ENCODE measurements around the gene ZNF597. TPM values are rescaled to one million over a fixed set of nuclear protein-coding genes. Genes with fewer than 3 reads are reported as not detected.

ZNF597 gene
- total RNA-seq, 1 experiment from 2014 or later: 2.2 TPM

GRCh38 chr16:3488801-3489200 lies 45.5 kb upstream of the ZNF597 start (continued):
- TF ChIP-seq, protein P1, sequence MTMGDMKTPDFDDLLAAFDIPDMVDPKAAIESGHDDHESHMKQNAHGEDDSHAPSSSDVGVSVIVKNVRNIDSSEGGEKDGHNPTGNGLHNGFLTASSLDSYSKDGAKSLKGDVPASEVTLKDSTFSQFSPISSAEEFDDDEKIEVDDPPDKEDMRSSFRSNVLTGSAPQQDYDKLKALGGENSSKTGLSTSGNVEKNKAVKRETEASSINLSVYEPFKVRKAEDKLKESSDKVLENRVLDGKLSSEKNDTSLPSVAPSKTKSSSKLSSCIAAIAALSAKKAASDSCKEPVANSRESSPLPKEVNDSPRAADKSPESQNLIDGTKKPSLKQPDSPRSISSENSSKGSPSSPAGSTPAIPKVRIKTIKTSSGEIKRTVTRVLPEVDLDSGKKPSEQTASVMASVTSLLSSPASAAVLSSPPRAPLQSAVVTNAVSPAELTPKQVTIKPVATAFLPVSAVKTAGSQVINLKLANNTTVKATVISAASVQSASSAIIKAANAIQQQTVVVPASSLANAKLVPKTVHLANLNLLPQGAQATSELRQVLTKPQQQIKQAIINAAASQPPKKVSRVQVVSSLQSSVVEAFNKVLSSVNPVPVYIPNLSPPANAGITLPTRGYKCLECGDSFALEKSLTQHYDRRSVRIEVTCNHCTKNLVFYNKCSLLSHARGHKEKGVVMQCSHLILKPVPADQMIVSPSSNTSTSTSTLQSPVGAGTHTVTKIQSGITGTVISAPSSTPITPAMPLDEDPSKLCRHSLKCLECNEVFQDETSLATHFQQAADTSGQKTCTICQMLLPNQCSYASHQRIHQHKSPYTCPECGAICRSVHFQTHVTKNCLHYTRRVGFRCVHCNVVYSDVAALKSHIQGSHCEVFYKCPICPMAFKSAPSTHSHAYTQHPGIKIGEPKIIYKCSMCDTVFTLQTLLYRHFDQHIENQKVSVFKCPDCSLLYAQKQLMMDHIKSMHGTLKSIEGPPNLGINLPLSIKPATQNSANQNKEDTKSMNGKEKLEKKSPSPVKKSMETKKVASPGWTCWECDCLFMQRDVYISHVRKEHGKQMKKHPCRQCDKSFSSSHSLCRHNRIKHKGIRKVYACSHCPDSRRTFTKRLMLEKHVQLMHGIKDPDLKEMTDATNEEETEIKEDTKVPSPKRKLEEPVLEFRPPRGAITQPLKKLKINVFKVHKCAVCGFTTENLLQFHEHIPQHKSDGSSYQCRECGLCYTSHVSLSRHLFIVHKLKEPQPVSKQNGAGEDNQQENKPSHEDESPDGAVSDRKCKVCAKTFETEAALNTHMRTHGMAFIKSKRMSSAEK (CRISPR knock-in tag; IDR thresholded peaks at IDR 0.05; ENCODE audit: borderline replicate concordance): no peak
- TF ChIP-seq ZNF671 (CRISPR knock-in tag; IDR thresholded peaks at IDR 0.05): no peak
- TF ChIP-seq RORB (CRISPR knock-in tag; IDR thresholded peaks at IDR 0.05): no peak
- no peak for TF ChIP-seq NFE2L1 (CRISPR knock-in tag; IDR thresholded peaks at IDR 0.05)
- TF ChIP-seq ELF4 (CRISPR knock-in tag; IDR thresholded peaks at IDR 0.05; ENCODE audit: low read depth): no peak

DNA sequence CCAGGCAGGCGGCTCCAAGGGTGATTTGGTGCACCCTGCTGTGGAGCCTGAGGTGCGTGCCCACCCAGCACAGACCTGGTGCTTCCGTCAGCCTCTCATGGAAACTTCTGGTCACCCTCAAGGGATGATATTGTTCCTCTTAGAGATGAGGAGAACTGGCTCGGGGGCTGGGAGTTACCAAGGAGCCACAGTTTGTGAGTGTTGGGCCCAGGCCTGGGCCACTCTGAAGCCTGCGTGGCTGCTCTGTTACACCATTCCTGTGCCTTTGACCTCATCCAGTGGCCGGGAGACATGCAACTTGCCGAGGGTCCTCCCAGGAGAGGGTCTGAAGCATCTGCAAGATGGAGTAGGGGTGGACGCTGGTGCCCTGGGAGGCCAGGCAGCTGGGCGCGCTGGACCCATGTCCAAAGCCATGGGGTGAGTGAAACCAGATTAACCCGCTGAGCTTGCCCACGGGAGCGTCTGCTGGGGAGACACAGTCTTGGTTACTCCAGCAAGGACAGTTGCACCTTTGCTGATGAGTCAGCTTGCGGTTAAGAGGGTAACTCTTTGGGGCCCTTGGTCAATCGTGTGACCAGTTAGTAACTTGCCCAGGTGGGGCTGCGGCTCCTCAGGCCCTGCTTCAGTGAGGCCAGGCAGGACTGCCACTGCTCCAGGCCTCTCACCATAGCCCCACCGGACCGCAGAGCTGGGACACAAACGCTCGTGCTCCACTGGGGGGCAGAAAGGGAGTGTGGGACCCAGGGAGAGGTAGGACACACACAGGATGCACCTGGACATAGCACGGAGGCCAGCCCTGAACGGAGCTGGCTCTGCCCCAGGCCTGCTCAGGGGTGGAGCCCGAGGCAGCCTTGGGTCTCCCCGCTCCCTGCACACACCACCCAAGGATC lies 44.5 kb upstream of the ZNF597 start:
- DNase-seq (ENCODE audit: low spot score) (no peak), ATAC-seq (peak; percentile 24)
- CTCF ChIA-PET: interaction anchor here (1.2 kb wide), 1 partner anchor 13 kb away, joined by 6 read pairs; the partner anchor contains the start of gene CLUAP1
- TF ChIP-seq CREM (CRISPR knock-in tag; IDR thresholded peaks at IDR 0.05) (no peak), RORB (CRISPR knock-in tag; IDR thresholded peaks at IDR 0.05) (no peak), RELA (CRISPR knock-in tag; IDR thresholded peaks at IDR 0.05; ENCODE audit: borderline replicate concordance) (no peak), SOX15 (CRISPR knock-in tag; IDR thresholded peaks at IDR 0.05) (no peak), ATF6 (CRISPR knock-in tag; IDR thresholded peaks at IDR 0.05) (no peak), CDX4 (CRISPR knock-in tag; IDR thresholded peaks at IDR 0.05; ENCODE audit: borderline replicate concordance) (no peak), ZNF416 (CRISPR knock-in tag; IDR thresholded peaks at IDR 0.05) (no peak), JUN (CRISPR knock-in tag; IDR thresholded peaks at IDR 0.05) (no peak), ATF1 (CRISPR knock-in tag; IDR thresholded peaks at IDR 0.05) (no peak)
- TF ChIP-seq, protein P2, sequence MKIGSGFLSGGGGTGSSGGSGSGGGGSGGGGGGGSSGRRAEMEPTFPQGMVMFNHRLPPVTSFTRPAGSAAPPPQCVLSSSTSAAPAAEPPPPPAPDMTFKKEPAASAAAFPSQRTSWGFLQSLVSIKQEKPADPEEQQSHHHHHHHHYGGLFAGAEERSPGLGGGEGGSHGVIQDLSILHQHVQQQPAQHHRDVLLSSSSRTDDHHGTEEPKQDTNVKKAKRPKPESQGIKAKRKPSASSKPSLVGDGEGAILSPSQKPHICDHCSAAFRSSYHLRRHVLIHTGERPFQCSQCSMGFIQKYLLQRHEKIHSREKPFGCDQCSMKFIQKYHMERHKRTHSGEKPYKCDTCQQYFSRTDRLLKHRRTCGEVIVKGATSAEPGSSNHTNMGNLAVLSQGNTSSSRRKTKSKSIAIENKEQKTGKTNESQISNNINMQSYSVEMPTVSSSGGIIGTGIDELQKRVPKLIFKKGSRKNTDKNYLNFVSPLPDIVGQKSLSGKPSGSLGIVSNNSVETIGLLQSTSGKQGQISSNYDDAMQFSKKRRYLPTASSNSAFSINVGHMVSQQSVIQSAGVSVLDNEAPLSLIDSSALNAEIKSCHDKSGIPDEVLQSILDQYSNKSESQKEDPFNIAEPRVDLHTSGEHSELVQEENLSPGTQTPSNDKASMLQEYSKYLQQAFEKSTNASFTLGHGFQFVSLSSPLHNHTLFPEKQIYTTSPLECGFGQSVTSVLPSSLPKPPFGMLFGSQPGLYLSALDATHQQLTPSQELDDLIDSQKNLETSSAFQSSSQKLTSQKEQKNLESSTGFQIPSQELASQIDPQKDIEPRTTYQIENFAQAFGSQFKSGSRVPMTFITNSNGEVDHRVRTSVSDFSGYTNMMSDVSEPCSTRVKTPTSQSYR (CRISPR knock-in tag; IDR thresholded peaks at IDR 0.05): no peak
- TF ChIP-seq, protein P3, sequence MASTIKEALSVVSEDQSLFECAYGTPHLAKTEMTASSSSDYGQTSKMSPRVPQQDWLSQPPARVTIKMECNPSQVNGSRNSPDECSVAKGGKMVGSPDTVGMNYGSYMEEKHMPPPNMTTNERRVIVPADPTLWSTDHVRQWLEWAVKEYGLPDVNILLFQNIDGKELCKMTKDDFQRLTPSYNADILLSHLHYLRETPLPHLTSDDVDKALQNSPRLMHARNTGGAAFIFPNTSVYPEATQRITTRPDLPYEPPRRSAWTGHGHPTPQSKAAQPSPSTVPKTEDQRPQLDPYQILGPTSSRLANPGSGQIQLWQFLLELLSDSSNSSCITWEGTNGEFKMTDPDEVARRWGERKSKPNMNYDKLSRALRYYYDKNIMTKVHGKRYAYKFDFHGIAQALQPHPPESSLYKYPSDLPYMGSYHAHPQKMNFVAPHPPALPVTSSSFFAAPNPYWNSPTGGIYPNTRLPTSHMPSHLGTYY (CRISPR knock-in tag; IDR thresholded peaks at IDR 0.05): no peak
- TF ChIP-seq, protein P4, sequence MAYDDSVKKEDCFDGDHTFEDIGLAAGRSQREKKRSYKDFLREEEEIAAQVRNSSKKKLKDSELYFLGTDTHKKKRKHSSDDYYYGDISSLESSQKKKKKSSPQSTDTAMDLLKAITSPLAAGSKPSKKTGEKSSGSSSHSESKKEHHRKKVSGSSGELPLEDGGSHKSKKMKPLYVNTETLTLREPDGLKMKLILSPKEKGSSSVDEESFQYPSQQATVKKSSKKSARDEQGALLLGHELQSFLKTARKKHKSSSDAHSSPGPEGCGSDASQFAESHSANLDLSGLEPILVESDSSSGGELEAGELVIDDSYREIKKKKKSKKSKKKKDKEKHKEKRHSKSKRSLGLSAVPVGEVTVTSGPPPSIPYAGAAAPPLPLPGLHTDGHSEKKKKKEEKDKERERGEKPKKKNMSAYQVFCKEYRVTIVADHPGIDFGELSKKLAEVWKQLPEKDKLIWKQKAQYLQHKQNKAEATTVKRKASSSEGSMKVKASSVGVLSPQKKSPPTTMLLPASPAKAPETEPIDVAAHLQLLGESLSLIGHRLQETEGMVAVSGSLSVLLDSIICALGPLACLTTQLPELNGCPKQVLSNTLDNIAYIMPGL (CRISPR knock-in tag; IDR thresholded peaks at IDR 0.05): no peak
- TF ChIP-seq, protein P5, sequence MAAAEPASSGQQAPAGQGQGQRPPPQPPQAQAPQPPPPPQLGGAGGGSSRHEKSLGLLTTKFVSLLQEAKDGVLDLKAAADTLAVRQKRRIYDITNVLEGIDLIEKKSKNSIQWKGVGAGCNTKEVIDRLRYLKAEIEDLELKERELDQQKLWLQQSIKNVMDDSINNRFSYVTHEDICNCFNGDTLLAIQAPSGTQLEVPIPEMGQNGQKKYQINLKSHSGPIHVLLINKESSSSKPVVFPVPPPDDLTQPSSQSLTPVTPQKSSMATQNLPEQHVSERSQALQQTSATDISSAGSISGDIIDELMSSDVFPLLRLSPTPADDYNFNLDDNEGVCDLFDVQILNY (CRISPR knock-in tag; IDR thresholded peaks at IDR 0.05): no peak
- TF ChIP-seq, protein P6, sequence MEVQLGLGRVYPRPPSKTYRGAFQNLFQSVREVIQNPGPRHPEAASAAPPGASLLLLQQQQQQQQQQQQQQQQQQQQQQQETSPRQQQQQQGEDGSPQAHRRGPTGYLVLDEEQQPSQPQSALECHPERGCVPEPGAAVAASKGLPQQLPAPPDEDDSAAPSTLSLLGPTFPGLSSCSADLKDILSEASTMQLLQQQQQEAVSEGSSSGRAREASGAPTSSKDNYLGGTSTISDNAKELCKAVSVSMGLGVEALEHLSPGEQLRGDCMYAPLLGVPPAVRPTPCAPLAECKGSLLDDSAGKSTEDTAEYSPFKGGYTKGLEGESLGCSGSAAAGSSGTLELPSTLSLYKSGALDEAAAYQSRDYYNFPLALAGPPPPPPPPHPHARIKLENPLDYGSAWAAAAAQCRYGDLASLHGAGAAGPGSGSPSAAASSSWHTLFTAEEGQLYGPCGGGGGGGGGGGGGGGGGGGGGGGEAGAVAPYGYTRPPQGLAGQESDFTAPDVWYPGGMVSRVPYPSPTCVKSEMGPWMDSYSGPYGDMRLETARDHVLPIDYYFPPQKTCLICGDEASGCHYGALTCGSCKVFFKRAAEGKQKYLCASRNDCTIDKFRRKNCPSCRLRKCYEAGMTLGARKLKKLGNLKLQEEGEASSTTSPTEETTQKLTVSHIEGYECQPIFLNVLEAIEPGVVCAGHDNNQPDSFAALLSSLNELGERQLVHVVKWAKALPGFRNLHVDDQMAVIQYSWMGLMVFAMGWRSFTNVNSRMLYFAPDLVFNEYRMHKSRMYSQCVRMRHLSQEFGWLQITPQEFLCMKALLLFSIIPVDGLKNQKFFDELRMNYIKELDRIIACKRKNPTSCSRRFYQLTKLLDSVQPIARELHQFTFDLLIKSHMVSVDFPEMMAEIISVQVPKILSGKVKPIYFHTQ (CRISPR knock-in tag; IDR thresholded peaks at IDR 0.05): no peak

More for the DNA sequence above, 44.5 kb upstream of the ZNF597 start:
- POLR2A ChIA-PET: no interaction called here
- Mint-ChIP-seq H3K36me3 (peaks cover 16% of the 10 kb centered on the region), H3K4me1 (no peaks in the 10 kb centered on the region), H3K9me3 (no peaks in the 10 kb centered on the region), H3K4me3 (no peak overlapping the region), H3K27me3 (ENCODE audit: low read depth) (no peaks in the 10 kb centered on the region), H3K27ac (peak overlapping the region; percentile 63; the same call in 1 of the 2 replicates)

Data from WTC11 (cell line).